SK-N-SH treated with all-trans-retinoic acid at 6 μM for 48 hours (cell line): ENCODE data around the gene CBX7.

ENCODE experiments used
- ATAC-seq: fragments of 200-7000 bp; cut with Tn5 transposase; 3 replicates; pipeline ENCODE4 v1.9.1; 2020; ENCODE audit warnings: mild to moderate bottlenecking, moderate library complexity
- ARNTL ChIP-seq: fragments of 450-650 bp; formaldehyde crosslinking; IDR thresholded peaks from 2 replicates; pipeline ENCODE4 v1.5.0; 2020; ENCODE audit warnings: low read depth, mild to moderate bottlenecking, moderate library complexity, borderline replicate concordance
- BACH2 ChIP-seq: fragments of 250-450 bp; sonication (Bioruptor Pico); IDR thresholded peaks from 2 replicates; pipeline ENCODE4 v1.9.0; 2021; ENCODE audit warnings: mild to moderate bottlenecking, borderline replicate concordance
- CREB5 ChIP-seq: fragments of 250-450 bp; sonication (Bioruptor Pico); IDR thresholded peaks from 2 replicates; pipeline ENCODE4 v1.5.1; 2020; ENCODE audit warnings: low read depth, mild to moderate bottlenecking, moderate library complexity
- CSDC2 ChIP-seq: fragments of 250-450 bp; sonication (Bioruptor Pico); IDR thresholded peaks from 2 replicates; pipeline ENCODE4 v1.5.0; 2020; ENCODE audit warnings: mild to moderate bottlenecking, moderate library complexity
- CSRNP3 ChIP-seq: fragments of 250-450 bp; sonication (Bioruptor Pico); IDR thresholded peaks from 2 replicates; pipeline ENCODE4 v1.5.1; 2021; ENCODE audit warnings: mild to moderate bottlenecking, moderate library complexity
- ESRRG ChIP-seq: fragments of 250-450 bp; sonication (Bioruptor Pico); IDR thresholded peaks from 2 replicates; pipeline ENCODE4 v1.6.1; 2021; ENCODE audit warnings: mild to moderate bottlenecking
- GLIS3 ChIP-seq: fragments of 250-450 bp; sonication (Bioruptor Pico); IDR thresholded peaks from 2 replicates; pipeline ENCODE4 v1.5.0; 2020; ENCODE audit warnings: mild to moderate bottlenecking, moderate library complexity
- ISL1 ChIP-seq: fragments of 250-450 bp; sonication (Bioruptor Pico); IDR thresholded peaks from 2 replicates; pipeline ENCODE4 v2.1.2; 2022; ENCODE audit warnings: mild to moderate bottlenecking, moderate library complexity
- OSR1 ChIP-seq: fragments of 250-450 bp; sonication (Bioruptor Pico); IDR thresholded peaks from 2 replicates; pipeline ENCODE4 v1.8.0; 2022; ENCODE audit warnings: moderate library complexity, mild to moderate bottlenecking, inconsistent platforms
- PATZ1 ChIP-seq: fragments of 250-450 bp; sonication (Bioruptor Pico); IDR thresholded peaks from 2 replicates; pipeline ENCODE4 v1.8.0; 2020; ENCODE audit warnings: mild to moderate bottlenecking, moderate library complexity, borderline replicate concordance
- PPARA ChIP-seq: fragments of 250-450 bp; sonication (Bioruptor Pico); IDR thresholded peaks from 2 replicates; pipeline ENCODE4 v1.5.0; 2020; ENCODE audit warnings: mild to moderate bottlenecking, borderline replicate concordance
- RARB ChIP-seq: fragments of 250-450 bp; sonication (Bioruptor Pico); IDR thresholded peaks from 2 replicates; pipeline ENCODE4 v1.8.0; 2021; ENCODE audit warnings: mild to moderate bottlenecking, moderate library complexity
- TCF4 ChIP-seq: fragments of 250-450 bp; sonication (Bioruptor Pico); IDR thresholded peaks from 2 replicates; pipeline ENCODE4 v1.8.0; 2021; ENCODE audit warnings: mild to moderate bottlenecking, moderate library complexity, borderline replicate concordance
- TOX ChIP-seq: fragments of 250-450 bp; sonication (Bioruptor Pico); IDR thresholded peaks from 2 replicates; pipeline ENCODE4 v1.8.0; 2021; ENCODE audit warnings: mild to moderate bottlenecking, moderate library complexity, borderline replicate concordance
- ZC3H10 ChIP-seq: fragments of 250-450 bp; sonication (Bioruptor Pico); IDR thresholded peaks from 2 replicates; pipeline ENCODE4 v1.5.1; 2021; ENCODE audit warnings: mild to moderate bottlenecking, moderate library complexity
- ZFP3 ChIP-seq: fragments of 250-450 bp; sonication (Bioruptor Pico); IDR thresholded peaks from 2 replicates; pipeline ENCODE4 v1.5.0; 2020; ENCODE audit warnings: mild to moderate bottlenecking, moderate library complexity
- ZFP30 ChIP-seq: fragments of 450-650 bp; formaldehyde crosslinking; IDR thresholded peaks from 2 replicates; pipeline ENCODE4 v1.5.0; 2022; ENCODE audit warnings: mild to moderate bottlenecking, moderate library complexity
- ZNF565 ChIP-seq: fragments of 450-650 bp; formaldehyde crosslinking; conservative IDR thresholded peaks from 2 replicates; pipeline ENCODE4 v1.5.0; 2020; ENCODE audit warnings: low read depth, mild to moderate bottlenecking, moderate library complexity
- ZNF70 ChIP-seq: fragments of 450-650 bp; formaldehyde crosslinking; IDR thresholded peaks from 2 replicates; pipeline ENCODE4 v1.5.0; 2020; ENCODE audit warnings: mild to moderate bottlenecking, moderate library complexity
- ZNF8 ChIP-seq: fragments of 450-650 bp; formaldehyde crosslinking; IDR thresholded peaks from 2 replicates; pipeline ENCODE4 v1.5.0; 2020; ENCODE audit warnings: mild to moderate bottlenecking, moderate library complexity
- TF ChIP-seq, protein P1 (sequence below): fragments of 250-450 bp; sonication (Bioruptor Pico); IDR thresholded peaks from 2 replicates; pipeline ENCODE4 v1.8.0; 2021; ENCODE audit warnings: low read depth, mild to moderate bottlenecking, moderate library complexity, borderline replicate concordance

The CBX7 gene

DNA sequence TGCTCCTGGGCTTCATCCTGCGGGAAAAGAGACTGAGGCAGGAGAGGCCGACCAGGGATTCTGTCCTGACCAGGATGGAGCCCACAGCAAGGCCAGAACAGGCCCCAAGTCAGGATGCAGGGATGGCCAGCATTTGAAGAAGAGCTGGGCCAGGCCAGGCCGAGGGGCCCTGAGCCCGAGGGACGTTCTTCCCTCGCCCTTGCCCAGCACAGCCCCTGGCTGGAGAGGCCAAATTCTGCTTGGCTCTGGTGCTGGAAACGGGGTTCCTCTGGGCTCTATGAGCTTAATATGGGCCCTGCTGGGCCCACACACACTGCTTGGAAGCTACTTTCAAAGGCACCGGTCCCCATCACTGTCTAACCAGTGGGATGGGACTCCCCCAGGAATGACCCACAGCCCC lies 67.8 kb downstream of the CBX7 start:
- no peak for ATAC-seq
- TF ChIP-seq CREB5, result no peak
- TF ChIP-seq TCF4, result no peak
- no peak for TF ChIP-seq ZFP3
- no peak for TF ChIP-seq PATZ1 (CRISPR knock-in tag)
- TF ChIP-seq ZNF8 (CRISPR knock-in tag), result no peak
- no peak for TF ChIP-seq GLIS3 (CRISPR knock-in tag)
- no peak for TF ChIP-seq CSRNP3 (CRISPR knock-in tag)
- TF ChIP-seq ARNTL (CRISPR knock-in tag), result no peak
- no peak for TF ChIP-seq ESRRG (CRISPR knock-in tag)
- TF ChIP-seq ZNF565, result no peak
- TF ChIP-seq BACH2 (CRISPR knock-in tag), result no peak
- no peak for TF ChIP-seq OSR1 (CRISPR knock-in tag)
- no peak for TF ChIP-seq ZC3H10 (CRISPR knock-in tag)
- no peak for TF ChIP-seq RARB (CRISPR knock-in tag)

GRCh38 chr22:39083212-39084165 lies 69.0 kb downstream of the CBX7 start:
- ATAC-seq, result no peak
- TF ChIP-seq BACH2 (CRISPR knock-in tag) (no peak), ZNF565 (no peak), OSR1 (CRISPR knock-in tag) (no peak), ESRRG (CRISPR knock-in tag) (no peak), ZNF70 (no peak), PATZ1 (CRISPR knock-in tag) (no peak)
- TF ChIP-seq, protein P1, sequence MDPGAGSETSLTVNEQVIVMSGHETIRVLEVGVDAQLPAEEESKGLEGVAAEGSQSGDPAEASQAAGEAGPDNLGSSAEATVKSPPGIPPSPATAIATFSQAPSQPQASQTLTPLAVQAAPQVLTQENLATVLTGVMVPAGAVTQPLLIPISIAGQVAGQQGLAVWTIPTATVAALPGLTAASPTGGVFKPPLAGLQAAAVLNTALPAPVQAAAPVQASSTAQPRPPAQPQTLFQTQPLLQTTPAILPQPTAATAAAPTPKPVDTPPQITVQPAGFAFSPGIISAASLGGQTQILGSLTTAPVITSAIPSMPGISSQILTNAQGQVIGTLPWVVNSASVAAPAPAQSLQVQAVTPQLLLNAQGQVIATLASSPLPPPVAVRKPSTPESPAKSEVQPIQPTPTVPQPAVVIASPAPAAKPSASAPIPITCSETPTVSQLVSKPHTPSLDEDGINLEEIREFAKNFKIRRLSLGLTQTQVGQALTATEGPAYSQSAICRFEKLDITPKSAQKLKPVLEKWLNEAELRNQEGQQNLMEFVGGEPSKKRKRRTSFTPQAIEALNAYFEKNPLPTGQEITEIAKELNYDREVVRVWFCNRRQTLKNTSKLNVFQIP (CRISPR knock-in tag), result no peak
- TF ChIP-seq, all 23 proteins: peak for 0

DNA sequence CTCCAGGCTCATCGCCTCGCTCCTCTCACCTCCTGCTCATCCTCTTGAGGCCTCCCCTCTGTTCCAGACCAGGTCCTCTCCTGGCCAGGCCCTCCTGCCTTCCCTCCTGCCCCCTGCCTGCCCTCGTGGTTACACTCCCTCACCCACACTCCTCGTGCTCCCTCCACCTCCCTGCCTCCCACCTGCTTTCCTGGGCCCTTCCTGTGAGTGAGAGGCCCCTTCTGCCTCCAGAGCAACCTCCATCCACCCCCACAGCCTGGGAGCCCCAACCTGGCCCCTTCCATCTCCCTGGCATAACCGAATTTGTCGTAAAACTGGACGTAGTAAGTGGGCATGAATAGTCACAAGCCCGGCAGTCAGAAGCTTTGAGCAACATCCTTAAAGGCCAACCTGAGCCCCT lies 70.9 kb downstream of the CBX7 start:
- ATAC-seq, result no peak
- TF ChIP-seq TCF4, result no peak
- no peak for TF ChIP-seq PPARA (CRISPR knock-in tag)
- TF ChIP-seq ISL1, result no peak
- no peak for TF ChIP-seq ZFP30
- TF ChIP-seq CSDC2 (CRISPR knock-in tag), result no peak
- no peak for TF ChIP-seq OSR1 (CRISPR knock-in tag)
- no peak for TF ChIP-seq CREB5
- TF ChIP-seq ZFP3, result no peak
- no peak for TF ChIP-seq ESRRG (CRISPR knock-in tag)
- no peak for TF ChIP-seq TOX (CRISPR knock-in tag)
